H1 (cell line): ENCODE measurements around the gene CHP2. TPM values are rescaled to one million over a fixed set of nuclear protein-coding genes. Genes with fewer than 3 reads are reported as not detected.

Experiments
- EGR1 ChIP-seq: IDR thresholded peaks from 2 replicates; pipeline ENCODE4 v1.6.1; 2011; ENCODE audit warnings: low read depth, low read length, borderline replicate concordance
- POU5F1 ChIP-seq: IDR thresholded peaks from 2 replicates; pipeline ENCODE4 v1.6.1; 2011; ENCODE audit warnings: low read depth, mild to moderate bottlenecking, low read length, moderate library complexity
- SRF ChIP-seq: IDR thresholded peaks from 2 replicates; pipeline ENCODE4 v1.6.1; 2011; ENCODE audit warnings: mild to moderate bottlenecking, low read depth, low read length, moderate library complexity
- polyA plus RNA-seq, 7 experiments: library from polyadenylated mRNA; depleted of rRNA in 3 of 7; stranded (reverse) in 5 of 7; unstranded in 2 of 7; fragments of >200 nt in 5 of 7; fragments of 200-250 nt in 2 of 7; gene quantifications; 1 replicate in 5 of 7; 2 replicates in 1 of 7; 4 replicates in 1 of 7; pipeline versions ENCODE4 v1.2.1 to v1.2.3, GENCODE V29; 2011 to 2013; ENCODE audit warnings: missing spikeins in 2 of 7, mixed read lengths in 2 of 7
- total RNA-seq: library from RNA; stranded (reverse); fragmentation: NEBNext Ultra II Directional; extraction: Animal tissue kit (Norgen Biotek cat#: 25700); gene quantifications from 2 replicates; pipeline ENCODE4 v1.2.1, GENCODE V29; 2021
- TF ChIP-seq, protein P1 (sequence below): fragments of 300-600 bp; sonication (generic); IDR thresholded peaks from 2 replicates; pipeline ENCODE4 v1.7.1; 2012; ENCODE audit warnings: low read length, moderate library complexity, mild to moderate bottlenecking, inconsistent platforms; ENCODE audit not compliant: insufficient replicate concordance
- TF ChIP-seq, protein P2 (sequence below): IDR thresholded peaks from 2 replicates; pipeline ENCODE4 v1.6.1; 2011; ENCODE audit warnings: low read depth, mild to moderate bottlenecking, low read length; ENCODE audit not compliant: insufficient read depth

CHP2 gene
- total and polyA plus RNA-seq, 2 of the 8 experiments (the other 6 are each of a cell fraction or from before 2014, with no cell fraction given): 1.3 to 1.6 TPM

DNA sequence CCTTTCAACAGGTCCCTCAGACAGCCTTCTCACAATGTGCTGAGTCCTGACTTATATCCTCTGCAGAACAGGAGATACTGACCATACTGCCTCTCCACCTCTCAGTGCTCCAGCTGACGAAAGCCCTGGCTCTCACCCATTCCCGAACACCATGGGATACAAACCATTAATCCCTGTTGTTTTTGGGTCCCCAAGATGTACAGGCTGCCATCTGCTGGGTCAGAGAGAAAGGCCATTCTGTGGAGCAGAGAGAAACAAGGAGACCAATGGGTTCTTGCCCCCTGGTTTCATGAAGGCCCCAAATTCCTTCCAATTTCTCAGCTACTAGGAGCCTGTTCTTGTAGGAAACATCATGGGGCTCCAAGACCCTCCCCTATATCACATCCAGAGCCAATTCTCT is 44.8 kb upstream of the CHP2 start (continued):
- TF ChIP-seq, protein P1, sequence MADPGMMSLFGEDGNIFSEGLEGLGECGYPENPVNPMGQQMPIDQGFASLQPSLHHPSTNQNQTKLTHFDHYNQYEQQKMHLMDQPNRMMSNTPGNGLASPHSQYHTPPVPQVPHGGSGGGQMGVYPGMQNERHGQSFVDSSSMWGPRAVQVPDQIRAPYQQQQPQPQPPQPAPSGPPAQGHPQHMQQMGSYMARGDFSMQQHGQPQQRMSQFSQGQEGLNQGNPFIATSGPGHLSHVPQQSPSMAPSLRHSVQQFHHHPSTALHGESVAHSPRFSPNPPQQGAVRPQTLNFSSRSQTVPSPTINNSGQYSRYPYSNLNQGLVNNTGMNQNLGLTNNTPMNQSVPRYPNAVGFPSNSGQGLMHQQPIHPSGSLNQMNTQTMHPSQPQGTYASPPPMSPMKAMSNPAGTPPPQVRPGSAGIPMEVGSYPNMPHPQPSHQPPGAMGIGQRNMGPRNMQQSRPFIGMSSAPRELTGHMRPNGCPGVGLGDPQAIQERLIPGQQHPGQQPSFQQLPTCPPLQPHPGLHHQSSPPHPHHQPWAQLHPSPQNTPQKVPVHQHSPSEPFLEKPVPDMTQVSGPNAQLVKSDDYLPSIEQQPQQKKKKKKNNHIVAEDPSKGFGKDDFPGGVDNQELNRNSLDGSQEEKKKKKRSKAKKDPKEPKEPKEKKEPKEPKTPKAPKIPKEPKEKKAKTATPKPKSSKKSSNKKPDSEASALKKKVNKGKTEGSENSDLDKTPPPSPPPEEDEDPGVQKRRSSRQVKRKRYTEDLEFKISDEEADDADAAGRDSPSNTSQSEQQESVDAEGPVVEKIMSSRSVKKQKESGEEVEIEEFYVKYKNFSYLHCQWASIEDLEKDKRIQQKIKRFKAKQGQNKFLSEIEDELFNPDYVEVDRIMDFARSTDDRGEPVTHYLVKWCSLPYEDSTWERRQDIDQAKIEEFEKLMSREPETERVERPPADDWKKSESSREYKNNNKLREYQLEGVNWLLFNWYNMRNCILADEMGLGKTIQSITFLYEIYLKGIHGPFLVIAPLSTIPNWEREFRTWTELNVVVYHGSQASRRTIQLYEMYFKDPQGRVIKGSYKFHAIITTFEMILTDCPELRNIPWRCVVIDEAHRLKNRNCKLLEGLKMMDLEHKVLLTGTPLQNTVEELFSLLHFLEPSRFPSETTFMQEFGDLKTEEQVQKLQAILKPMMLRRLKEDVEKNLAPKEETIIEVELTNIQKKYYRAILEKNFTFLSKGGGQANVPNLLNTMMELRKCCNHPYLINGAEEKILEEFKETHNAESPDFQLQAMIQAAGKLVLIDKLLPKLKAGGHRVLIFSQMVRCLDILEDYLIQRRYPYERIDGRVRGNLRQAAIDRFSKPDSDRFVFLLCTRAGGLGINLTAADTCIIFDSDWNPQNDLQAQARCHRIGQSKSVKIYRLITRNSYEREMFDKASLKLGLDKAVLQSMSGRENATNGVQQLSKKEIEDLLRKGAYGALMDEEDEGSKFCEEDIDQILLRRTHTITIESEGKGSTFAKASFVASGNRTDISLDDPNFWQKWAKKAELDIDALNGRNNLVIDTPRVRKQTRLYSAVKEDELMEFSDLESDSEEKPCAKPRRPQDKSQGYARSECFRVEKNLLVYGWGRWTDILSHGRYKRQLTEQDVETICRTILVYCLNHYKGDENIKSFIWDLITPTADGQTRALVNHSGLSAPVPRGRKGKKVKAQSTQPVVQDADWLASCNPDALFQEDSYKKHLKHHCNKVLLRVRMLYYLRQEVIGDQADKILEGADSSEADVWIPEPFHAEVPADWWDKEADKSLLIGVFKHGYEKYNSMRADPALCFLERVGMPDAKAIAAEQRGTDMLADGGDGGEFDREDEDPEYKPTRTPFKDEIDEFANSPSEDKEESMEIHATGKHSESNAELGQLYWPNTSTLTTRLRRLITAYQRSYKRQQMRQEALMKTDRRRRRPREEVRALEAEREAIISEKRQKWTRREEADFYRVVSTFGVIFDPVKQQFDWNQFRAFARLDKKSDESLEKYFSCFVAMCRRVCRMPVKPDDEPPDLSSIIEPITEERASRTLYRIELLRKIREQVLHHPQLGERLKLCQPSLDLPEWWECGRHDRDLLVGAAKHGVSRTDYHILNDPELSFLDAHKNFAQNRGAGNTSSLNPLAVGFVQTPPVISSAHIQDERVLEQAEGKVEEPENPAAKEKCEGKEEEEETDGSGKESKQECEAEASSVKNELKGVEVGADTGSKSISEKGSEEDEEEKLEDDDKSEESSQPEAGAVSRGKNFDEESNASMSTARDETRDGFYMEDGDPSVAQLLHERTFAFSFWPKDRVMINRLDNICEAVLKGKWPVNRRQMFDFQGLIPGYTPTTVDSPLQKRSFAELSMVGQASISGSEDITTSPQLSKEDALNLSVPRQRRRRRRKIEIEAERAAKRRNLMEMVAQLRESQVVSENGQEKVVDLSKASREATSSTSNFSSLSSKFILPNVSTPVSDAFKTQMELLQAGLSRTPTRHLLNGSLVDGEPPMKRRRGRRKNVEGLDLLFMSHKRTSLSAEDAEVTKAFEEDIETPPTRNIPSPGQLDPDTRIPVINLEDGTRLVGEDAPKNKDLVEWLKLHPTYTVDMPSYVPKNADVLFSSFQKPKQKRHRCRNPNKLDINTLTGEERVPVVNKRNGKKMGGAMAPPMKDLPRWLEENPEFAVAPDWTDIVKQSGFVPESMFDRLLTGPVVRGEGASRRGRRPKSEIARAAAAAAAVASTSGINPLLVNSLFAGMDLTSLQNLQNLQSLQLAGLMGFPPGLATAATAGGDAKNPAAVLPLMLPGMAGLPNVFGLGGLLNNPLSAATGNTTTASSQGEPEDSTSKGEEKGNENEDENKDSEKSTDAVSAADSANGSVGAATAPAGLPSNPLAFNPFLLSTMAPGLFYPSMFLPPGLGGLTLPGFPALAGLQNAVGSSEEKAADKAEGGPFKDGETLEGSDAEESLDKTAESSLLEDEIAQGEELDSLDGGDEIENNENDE: no peak
- no peak for TF ChIP-seq SRF
- TF ChIP-seq, protein P2, sequence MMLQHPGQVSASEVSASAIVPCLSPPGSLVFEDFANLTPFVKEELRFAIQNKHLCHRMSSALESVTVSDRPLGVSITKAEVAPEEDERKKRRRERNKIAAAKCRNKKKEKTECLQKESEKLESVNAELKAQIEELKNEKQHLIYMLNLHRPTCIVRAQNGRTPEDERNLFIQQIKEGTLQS: no peak
- no peak for TF ChIP-seq POU5F1
- TF ChIP-seq EGR1: no peak
